ENCODE results near the gene AQP11. TPM values are rescaled to one million over a fixed set of nuclear protein-coding genes. Genes with fewer than 3 reads are reported as not detected.

AQP11 gene
- polyA plus RNA-seq, 2 of the 4 experiments (the other 2 are of a cell fraction): 2.3 to 2.6 TPM

- H3K27ac ChIP-seq: no peak overlapping the region
- POLR2A ChIA-PET: no interaction called here
Observed at GRCh38 chr11:77658213-77659013, 68.7 kb downstream of the AQP11 start.

More at GRCh38 chr11:77658213-77659013, 68.7 kb downstream of the AQP11 start:
- no peaks in the 10 kb centered on the region for H3K9me3 ChIP-seq
- CTCF ChIA-PET: interaction anchor here (2.3 kb wide), 1 partner anchor 39 kb away, joined by 5 read pairs; no protein-coding TSS in a partner anchor
- no peak overlapping the region for H3K4me3 ChIP-seq
- DNase-seq (ENCODE audit: low read depth in 1 of 2, low spot score in 1 of 2): no peak
- peak in 1 of 2 experiments; percentile 23; a peak in 3 of 6 replicates for ATAC-seq
- no peaks in the 10 kb centered on the region for H3K4me1 ChIP-seq
- no peak overlapping the region for H3K4me2 ChIP-seq
- 79% methylated on average over 4 of the region's 4 CpGs for WGBS (ENCODE audit: missing lambda C conversion rate)
- no peak for FAIRE-seq
- no peak for TF ChIP-seq JUNB (IDR thresholded peaks at IDR 0.05)
- no peak for TF ChIP-seq ELK1 (IDR thresholded peaks at IDR 0.05; ENCODE audit: low read depth, low read length)
- TF ChIP-seq ZNF302 (CRISPR knock-in tag; IDR thresholded peaks at IDR 0.05): no peak
- no peak for TF ChIP-seq CBX8 (IDR thresholded peaks at IDR 0.05)
- TF ChIP-seq ESRRA (IDR thresholded peaks at IDR 0.05; ENCODE audit: borderline replicate concordance, low read length): no peak
- no peak for TF ChIP-seq KDM1A (IDR thresholded peaks at IDR 0.05; ENCODE audit: low read depth)
- no peak for TF ChIP-seq ZSCAN20 (CRISPR knock-in tag; IDR thresholded peaks at IDR 0.05)
- TF ChIP-seq TP53 (CRISPR knock-in tag; IDR thresholded peaks at IDR 0.05): no peak
- TF ChIP-seq MYC (IDR thresholded peaks at IDR 0.05; ENCODE audit: borderline replicate concordance, low read length): no peak
- TF ChIP-seq CTCF (IDR thresholded peaks at IDR 0.05): no peak
- TF ChIP-seq FOSL2 (IDR thresholded peaks at IDR 0.05): no peak
- TF ChIP-seq FOSL2 (CRISPR knock-in tag; IDR thresholded peaks at IDR 0.05): no peak
- TF ChIP-seq MAFK (IDR thresholded peaks at IDR 0.05; ENCODE audit: partially characterized antibody): no peak
- TF ChIP-seq HOXB13 (CRISPR knock-in tag; IDR thresholded peaks at IDR 0.05; ENCODE audit: low read depth): no peak
- TF ChIP-seq FOXS1 (CRISPR knock-in tag; IDR thresholded peaks at IDR 0.05): no peak

Small RNAs within 50 kb of the gene (small RNA-seq; reads per million reads assigned to genes)
- 0 reads per million in 6 experiments for gene RNU7-59P

Other genes with a start within 250 kb of the AQP11 start
- 60.7 and 67.3 TPM in 2 replicates for gene PAK1, start 115.9 kb upstream of the AQP11 start, polyA plus RNA-seq (2011; rRNA removed)
- gene PAK1, start 115.9 kb upstream of the AQP11 start, polyA plus RNA-seq (2017; fragmentation: RNase III; extraction: RNeasy Plus Mini Kit Qiagen cat#74134 plus additional on column Dnase treatment): 18.9 to 22.2 TPM (median 20.6 TPM) in 3 replicates
- gene CLNS1A, start 47.8 kb downstream of the AQP11 start, polyA plus RNA-seq (2011; rRNA removed): 176 and 210 TPM in 2 replicates
- 165 to 182 TPM (median 173 TPM) in 3 replicates for gene CLNS1A, start 47.8 kb downstream of the AQP11 start, polyA plus RNA-seq (2017; fragmentation: RNase III; extraction: RNeasy Plus Mini Kit Qiagen cat#74134 plus additional on column Dnase treatment)
- 29.6 TPM in 2 replicates for gene RSF1, start 230.8 kb downstream of the AQP11 start, polyA plus RNA-seq (2011; rRNA removed)
- 15.4 to 18.8 TPM (median 17.6 TPM) in 3 replicates for gene RSF1, start 230.8 kb downstream of the AQP11 start, polyA plus RNA-seq (2017; fragmentation: RNase III; extraction: RNeasy Plus Mini Kit Qiagen cat#74134 plus additional on column Dnase treatment)
- 17.7 and 25.4 TPM in 2 replicates for gene AAMDC, start 231.2 kb downstream of the AQP11 start, polyA plus RNA-seq (2011; rRNA removed)
- gene AAMDC, start 231.2 kb downstream of the AQP11 start, polyA plus RNA-seq (2017; fragmentation: RNase III; extraction: RNeasy Plus Mini Kit Qiagen cat#74134 plus additional on column Dnase treatment): 31.3 to 41.8 TPM (median 36.5 TPM) in 3 replicates